Gastroesophageal sphincter (tissue), 4 donors: ENCODE results near the gene NUDT9. TPM values are rescaled to one million over a fixed set of nuclear protein-coding genes. Genes with fewer than 3 reads are reported as not detected.

Experiments
- ATAC-seq: fragments of 150-250 bp; one replicate; pipeline ENCODE4 v1.9.1; 2016; ENCODE audit warnings: mild to moderate bottlenecking, moderate library complexity
- H3K27ac ChIP-seq, 4 donors: fragments of 200-600 bp; sonication (generic) in 3 of 4; 1 replicate in 3 of 4; 2 replicates in 1 of 4; pipeline ENCODE4 v1.5.1; 2016 to 2019
- H3K27me3 ChIP-seq: fragments of 200-600 bp; sonication (generic); one replicate; pipeline ENCODE4 v1.5.1; 2019
- H3K36me3 ChIP-seq, 2 donors: fragments of 200-600 bp; sonication (generic); one replicate each; pipeline ENCODE4 v1.5.1; 2019; ENCODE audit warnings: control low read depth in 1 of 2
- H3K4me1 ChIP-seq, 3 donors: fragments of 200-600 bp; sonication (generic); 1 replicate in 2 of 3; 2 replicates in 1 of 3; pipeline ENCODE4 v1.5.1; 2016 to 2019; ENCODE audit warnings: control low read depth in 2 of 3
- H3K4me3 ChIP-seq, 2 donors: fragments of 200-600 bp; sonication (generic); one replicate each; pipeline ENCODE4 v1.5.1; 2019; ENCODE audit warnings: mild to moderate bottlenecking in 1 of 2, moderate library complexity in 1 of 2
- H3K9me3 ChIP-seq, 3 donors: fragments of 200-600 bp; sonication (generic); one replicate each; pipeline ENCODE4 v1.5.1; 2017 to 2019; ENCODE audit warnings: control low read depth in 2 of 3
- EP300 ChIP-seq: sonication (generic); formaldehyde crosslinking; IDR thresholded peaks from one replicate; pipeline ENCODE4 v1.6.1; 2017; ENCODE audit warnings: antibody characterized with exemption, mild to moderate bottlenecking
- POLR2A ChIP-seq, 2 donors: fragments of 450-650 bp; IDR thresholded peaks; one replicate each; pipeline ENCODE4 v1.6.1; 2017; ENCODE audit warnings: antibody characterized with exemption in 2 of 2, mild to moderate bottlenecking in 2 of 2, moderate library complexity in 1 of 2
- POLR2AphosphoS5 ChIP-seq: sonication (generic); formaldehyde crosslinking; IDR thresholded peaks from one replicate; pipeline ENCODE4 v1.6.1; 2017; ENCODE audit warnings: antibody characterized with exemption
- WGBS, 2 donors: methylation state at CpG; one replicate each; pipeline ENCODE4 v1.1.5; 2018; ENCODE audit warnings: low coverage in 1 of 2; 5-methylcytosine and 5-hydroxymethylcytosine counted together
- small RNA-seq, 4 donors: library from RNA; depleted of rRNA; stranded (forward); fragments of <200 nt; gene quantifications; one replicate each; pipeline ENCODE3, GENCODE V24; 2016
- total RNA-seq, 4 donors: library from RNA; depleted of rRNA; stranded (reverse); fragments of >200 nt; gene quantifications; one replicate each; pipeline ENCODE4 v1.1.0, GENCODE V29; 2016
- TF ChIP-seq, protein P1 (sequence below), 4 experiments: fragments of 200-600 bp in 2 of 4; fragments of 450-650 bp in 2 of 4; sonication (generic) in 1 of 4; IDR thresholded peaks; one replicate each; pipeline ENCODE4 v1.5.1; 2017 to 2019; ENCODE audit warnings: antibody characterized with exemption in 4 of 4, mild to moderate bottlenecking in 2 of 4, moderate library complexity in 2 of 4

The NUDT9 gene
- total RNA-seq, 4 donors from 2014 or later: 19.3 to 26.7 (median 22.8) TPM

DNA sequence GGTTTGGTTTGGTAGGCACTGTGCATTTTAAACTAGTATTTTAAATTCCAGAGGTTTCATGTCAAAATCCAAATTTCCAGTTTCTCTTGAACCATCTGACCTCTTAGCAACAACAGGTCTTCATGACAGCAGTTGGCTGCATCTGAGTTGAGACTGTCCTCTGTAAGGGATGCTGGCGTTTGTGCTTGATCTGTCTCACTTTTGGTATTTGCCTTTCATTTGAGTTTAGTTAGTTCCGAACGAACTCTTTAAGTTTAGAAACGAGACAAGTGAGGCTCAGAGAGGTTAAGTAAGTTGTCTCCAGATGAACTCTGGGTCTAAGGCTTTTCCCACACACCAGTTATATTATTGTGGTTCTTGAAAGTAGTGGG is 77.7 kb downstream of the NUDT9 start:
- H3K36me3 ChIP-seq: peaks cover 0 to 49% of the 10 kb centered on the region in 2 donors
- TF ChIP-seq POLR2A (IDR thresholded peaks at IDR 0.05) (no peak), EP300 (no peak), POLR2AphosphoS5 (no peak)
- TF ChIP-seq, protein P1, sequence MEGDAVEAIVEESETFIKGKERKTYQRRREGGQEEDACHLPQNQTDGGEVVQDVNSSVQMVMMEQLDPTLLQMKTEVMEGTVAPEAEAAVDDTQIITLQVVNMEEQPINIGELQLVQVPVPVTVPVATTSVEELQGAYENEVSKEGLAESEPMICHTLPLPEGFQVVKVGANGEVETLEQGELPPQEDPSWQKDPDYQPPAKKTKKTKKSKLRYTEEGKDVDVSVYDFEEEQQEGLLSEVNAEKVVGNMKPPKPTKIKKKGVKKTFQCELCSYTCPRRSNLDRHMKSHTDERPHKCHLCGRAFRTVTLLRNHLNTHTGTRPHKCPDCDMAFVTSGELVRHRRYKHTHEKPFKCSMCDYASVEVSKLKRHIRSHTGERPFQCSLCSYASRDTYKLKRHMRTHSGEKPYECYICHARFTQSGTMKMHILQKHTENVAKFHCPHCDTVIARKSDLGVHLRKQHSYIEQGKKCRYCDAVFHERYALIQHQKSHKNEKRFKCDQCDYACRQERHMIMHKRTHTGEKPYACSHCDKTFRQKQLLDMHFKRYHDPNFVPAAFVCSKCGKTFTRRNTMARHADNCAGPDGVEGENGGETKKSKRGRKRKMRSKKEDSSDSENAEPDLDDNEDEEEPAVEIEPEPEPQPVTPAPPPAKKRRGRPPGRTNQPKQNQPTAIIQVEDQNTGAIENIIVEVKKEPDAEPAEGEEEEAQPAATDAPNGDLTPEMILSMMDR (IDR thresholded peaks at IDR 0.05): no peak
- ATAC-seq: peak; percentile 6
- no peaks in the 10 kb centered on the region for H3K9me3 ChIP-seq
- H3K4me3 ChIP-seq: no peak overlapping the region
- peak overlapping the region; percentile 41 to 86 (median 69) for H3K27ac ChIP-seq
- peaks cover 5 to 81% (median 12%) of the 10 kb centered on the region in 3 donors for H3K4me1 ChIP-seq
- no peaks in the 10 kb centered on the region for H3K27me3 ChIP-seq
- 29 to 58% methylated on average over 3 to 4 of the region's 4 CpGs for WGBS, 2 donors

DNA sequence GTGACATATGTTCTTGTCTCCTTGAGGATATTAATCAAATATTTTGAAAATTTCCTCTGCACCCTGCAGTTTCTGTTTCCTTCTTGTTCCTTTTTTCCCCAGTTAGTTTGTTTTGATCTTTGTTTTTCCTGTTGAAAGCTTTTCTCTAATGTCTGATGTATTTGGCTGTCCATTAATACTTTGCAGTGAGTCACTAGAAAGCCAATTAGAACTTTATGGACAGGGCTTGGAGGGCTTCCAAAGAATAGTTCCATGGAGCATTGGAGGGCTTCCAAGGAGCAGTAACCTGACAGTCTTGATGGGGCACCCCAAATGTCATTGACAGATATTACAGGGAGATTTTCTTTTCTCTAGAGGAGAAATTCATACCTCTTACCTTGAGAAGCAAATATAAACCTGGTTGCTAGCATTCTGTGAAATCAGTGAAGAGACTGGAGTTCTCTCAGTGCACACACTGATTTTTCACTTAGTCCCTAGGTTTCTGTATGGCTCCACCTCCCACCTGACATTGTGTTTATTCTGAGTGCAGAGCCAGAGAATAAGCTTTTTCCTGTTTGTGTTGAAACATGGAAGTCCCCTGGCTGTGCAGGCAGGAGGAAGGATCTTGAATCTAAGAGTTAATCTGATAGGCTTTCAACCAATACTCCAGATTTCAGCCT is 80.3 kb downstream of the NUDT9 start:
- Histone ChIP-seq H3K4me3 (no peak overlapping the region), H3K36me3 (peaks cover 0 to 33% of the 10 kb centered on the region in 2 donors), H3K9me3 (no peaks in the 10 kb centered on the region), H3K27me3 (no peaks in the 10 kb centered on the region), H3K27ac (peak overlapping the region; percentile 2 to 86 (median 48)), H3K4me1 (peaks cover 13 to 81% (median 14%) of the 10 kb centered on the region in 3 donors)
- no peak for ATAC-seq
- TF ChIP-seq EP300: no peak
- TF ChIP-seq, protein P1 (IDR thresholded peaks at IDR 0.05): no peak
- TF ChIP-seq POLR2AphosphoS5: no peak
- no peak for TF ChIP-seq POLR2A (IDR thresholded peaks at IDR 0.05)

DNA sequence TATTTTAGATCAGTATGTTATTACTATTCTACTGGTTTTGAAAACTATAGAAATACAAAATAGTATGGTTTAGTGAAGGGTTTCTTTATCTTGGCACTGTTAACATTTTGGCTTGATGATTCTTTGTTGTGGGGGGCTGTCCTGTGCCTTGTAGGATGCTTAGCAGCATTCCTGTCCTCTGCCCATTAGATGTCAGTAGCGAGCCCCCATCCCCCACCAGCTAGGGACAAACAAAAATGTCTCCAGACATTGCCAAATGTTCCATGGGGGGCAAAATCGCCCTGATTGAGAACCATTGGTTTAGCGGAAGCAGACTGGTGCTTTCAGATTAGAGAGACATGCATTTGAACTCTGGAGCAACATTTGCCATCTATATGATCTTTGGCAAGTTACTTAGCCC is 83.5 kb downstream of the NUDT9 start:
- Histone ChIP-seq H3K4me3 (no peak overlapping the region), H3K9me3 (no peaks in the 10 kb centered on the region), H3K4me1 (peaks cover 19 to 79% (median 20%) of the 10 kb centered on the region in 3 donors), H3K27me3 (no peaks in the 10 kb centered on the region), H3K27ac (peak overlapping the region; percentile 71 to 86 (median 77)), H3K36me3 (peaks cover 0 to 41% of the 10 kb centered on the region in 2 donors)
- TF ChIP-seq POLR2A (IDR thresholded peaks at IDR 0.05) (no peak), EP300 (no peak), POLR2AphosphoS5 (no peak)
- TF ChIP-seq, protein P1 (IDR thresholded peaks at IDR 0.05): no peak
- no peak for ATAC-seq
- WGBS, 2 donors: 93% methylated on average over 2 of the region's 3 CpGs; no CpG with 5 or more reads in 1 of the 2 donors

DNA sequence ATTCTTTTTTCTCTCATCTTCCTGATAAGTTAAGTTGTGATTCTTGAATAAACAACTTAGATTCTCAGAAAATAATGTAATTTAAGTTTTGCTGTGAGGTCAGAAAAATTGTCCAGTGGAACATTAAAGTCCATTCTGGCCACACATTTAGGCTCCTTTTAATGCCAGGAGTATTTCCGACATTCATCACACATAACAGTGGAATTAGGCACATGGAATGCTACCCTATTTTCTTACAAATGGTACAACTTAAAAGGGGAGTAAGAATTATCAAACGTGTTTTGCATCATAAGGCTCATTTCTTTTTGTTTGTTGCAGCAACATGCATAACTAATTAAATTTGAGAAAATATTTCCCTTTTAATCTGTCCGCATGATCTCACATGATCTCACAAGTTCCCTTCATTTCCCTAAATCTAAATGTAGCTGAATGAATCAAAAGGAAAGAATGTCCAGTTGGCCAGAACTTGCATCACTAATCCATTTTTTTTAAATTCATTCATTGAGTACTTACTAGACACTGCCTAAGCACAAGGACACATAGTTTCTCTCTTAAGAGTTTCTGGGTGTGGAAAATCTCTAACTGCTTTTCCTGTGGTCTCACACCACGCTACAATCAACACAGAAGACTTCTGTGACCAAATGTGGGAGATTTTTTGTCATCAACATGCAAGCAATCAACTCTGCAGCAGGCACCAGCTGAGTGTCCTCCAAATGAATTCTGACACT is 84.8 kb downstream of the NUDT9 start:
- Histone ChIP-seq H3K27ac (peak overlapping the region; percentile 72 to 86 (median 78)), H3K27me3 (no peaks in the 10 kb centered on the region), H3K4me3 (no peak overlapping the region), H3K4me1 (peaks cover 17 to 81% (median 25%) of the 10 kb centered on the region in 3 donors), H3K36me3 (peaks cover 0 to 54% of the 10 kb centered on the region in 2 donors), H3K9me3 (no peaks in the 10 kb centered on the region)
- TF ChIP-seq POLR2AphosphoS5 (peak; percentile 73), POLR2A (IDR thresholded peaks at IDR 0.05) (no peak)
- TF ChIP-seq, protein P1 (IDR thresholded peaks at IDR 0.05): no peak
- WGBS, 2 donors: 9 to 15% methylated on average over 3 to 4 of the region's 4 CpGs
- peak; percentile 86 for ATAC-seq

Small RNA genes within 50 kb of the gene (small RNA-seq; reads per million reads assigned to genes)
- gene RN7SL681P: 0 reads per million in 4 donors

Other genes starting within 250 kb of the NUDT9 start
- 10 to 100 TPM in 3 of 4 donors, 1 to 10 TPM in 1; 9.1 to 17.6 (median 13.0) TPM for gene KLHL8, start 202.0 kb upstream of the NUDT9 start, total RNA-seq
- 1 to 10 TPM in 1 of 4 donors, under 1 TPM in 3; 0.54 to 1.1 (median 0.67) TPM for gene HSD17B13, start 99.7 kb upstream of the NUDT9 start, total RNA-seq
- 10 to 100 TPM; 32.7 to 98.0 (median 65.4) TPM for gene HSD17B11, start 31.4 kb upstream of the NUDT9 start, total RNA-seq
- gene SPARCL1, start 106.8 kb downstream of the NUDT9 start, total RNA-seq: 1,000 to 10,000 TPM; 1,558 to 2,335 (median 1,828) TPM
- not detected for gene DSPP, start 186.0 kb downstream of the NUDT9 start, total RNA-seq
- not detected for gene DMP1, start 227.7 kb downstream of the NUDT9 start, total RNA-seq